Renal cortex interstitium (tissue), 11 donors: Measurements from ENCODE around the gene SLC25A11. TPM values are rescaled to one million over a fixed set of nuclear protein-coding genes. Genes with fewer than 3 reads are reported as not detected.

Source experiments
- DNase-seq, 11 donors: peaks; one replicate each; pipeline ENCODE4 v3.0.0-alpha.2; 2013; ENCODE audit warnings: low read depth in 9 of 11, low spot score in 4 of 11; ENCODE audit errors: extremely low read depth in 1 of 11
- polyA plus RNA-seq, 3 donors: library from polyadenylated mRNA; unstranded; fragments of 120-200 nt; gene quantifications; one replicate each; pipeline ENCODE4 v1.2.1, GENCODE V29; 2013; ENCODE audit not compliant: insufficient read length in 3 of 3

The SLC25A11 gene
- polyA plus RNA-seq, 3 donors = 62.9 to 81.6 (median 76.1) TPM

GRCh38 chr17:4948931-4949320 is 9.1 kb upstream of the SLC25A11 start:
- DNase-seq = peak in 9 of 11 donors; percentile 66 to 89 (median 83)

- DNase-seq = peak in 9 of 11 donors; percentile 64 to 86 (median 82)
Measured at GRCh38 chr17:4948166-4948930, 8.5 kb upstream of the SLC25A11 start, which contains the start of gene PFN1. Gene PFN1 (minus strand): TSS chr17:4948530. CDS start chr17:4948394, 136 bp downstream.

- DNase-seq = peak in 1 of 11 donors; percentile 77
Measured at GRCh38 chr17:4947411-4948165, 7.7 kb upstream of the SLC25A11 start.

GRCh38 chr17:4947010-4947410 is 7.2 kb upstream of the SLC25A11 start:
- DNase-seq = no peak

- DNase-seq = no peak
Measured at GRCh38 chr17:4946312-4946976, 6.6 kb upstream of the SLC25A11 start.

GRCh38 chr17:4945944-4946280 is 6.1 kb upstream of the SLC25A11 start:
- DNase-seq = no peak

- DNase-seq = no peak
Measured at GRCh38 chr17:4945176-4945943, 5.5 kb upstream of the SLC25A11 start.

GRCh38 chr17:4944554-4945175 is 4.8 kb upstream of the SLC25A11 start:
- DNase-seq = no peak

- DNase-seq = no peak
Measured at GRCh38 chr17:4944163-4944553, 4.3 kb upstream of the SLC25A11 start.

GRCh38 chr17:4942760-4943508 is 3.1 kb upstream of the SLC25A11 start:
- DNase-seq = no peak

GRCh38 chr17:4941319-4941610 is 1.4 kb upstream of the SLC25A11 start:
- DNase-seq = no peak

GRCh38 chr17:4940555-4941318 is 891 bp upstream of the SLC25A11 start:
- DNase-seq = peak in 1 of 11 donors; percentile 87

- no peak for DNase-seq
Measured at GRCh38 chr17:4939546-4939795, 375 bp downstream of the SLC25A11 start.

- DNase-seq = no peak
Measured at GRCh38 chr17:4938688-4939545, 929 bp downstream of the SLC25A11 start.

GRCh38 chr17:4938069-4938491 is 1.8 kb downstream of the SLC25A11 start:
- DNase-seq = no peak

GRCh38 chr17:4937553-4937952 is 2.3 kb downstream of the SLC25A11 start:
- DNase-seq = no peak

GRCh38 chr17:4936436-4936835 is 3.4 kb downstream of the SLC25A11 start:
- DNase-seq = no peak
